ENCODE results near the gene AKIRIN2.

The AKIRIN2 gene

DNA sequence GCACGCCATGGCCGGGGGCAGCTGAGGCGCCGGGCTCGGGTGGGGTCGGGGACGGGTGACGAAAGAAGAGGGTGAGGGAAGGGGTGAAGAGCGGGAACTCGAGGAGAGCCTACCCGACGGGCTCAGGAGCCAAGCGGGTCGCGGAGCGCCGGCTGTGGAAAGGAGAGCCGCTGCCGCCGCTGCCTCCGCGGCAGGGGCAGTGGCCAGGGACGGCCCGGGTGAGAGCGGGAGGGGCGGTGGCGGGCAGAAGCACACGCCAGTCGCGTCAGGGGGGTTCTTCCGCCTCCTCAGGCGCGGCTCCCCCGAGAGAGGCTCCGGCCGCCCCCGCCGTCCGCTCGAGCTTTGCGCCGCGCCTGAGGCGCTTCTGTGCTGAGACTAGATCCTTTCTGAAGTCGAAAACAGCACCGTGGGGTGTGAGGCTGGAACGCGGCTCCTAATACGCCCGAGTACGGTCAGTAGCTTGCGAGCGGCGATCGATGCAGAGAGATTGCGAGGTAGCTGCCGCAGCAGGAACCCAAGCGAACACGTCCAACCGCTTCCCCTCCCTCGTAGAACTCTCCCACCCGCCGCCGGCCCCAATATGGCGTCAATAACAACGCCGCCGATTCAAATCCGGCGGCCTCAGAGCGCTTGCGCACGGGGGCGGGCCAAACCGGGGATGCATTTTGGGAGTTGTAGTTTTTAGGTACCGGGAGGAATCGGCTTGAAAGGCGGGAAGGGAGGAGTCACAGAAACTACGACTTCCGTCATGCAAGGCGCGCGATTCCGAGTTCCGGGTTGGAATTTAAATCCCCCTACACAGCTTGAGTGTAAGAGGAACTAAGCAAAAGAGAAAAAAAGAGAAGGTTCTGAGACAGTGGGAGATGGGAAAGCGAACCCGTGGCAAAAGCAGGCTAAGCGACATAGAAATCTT is at the start of gene AKIRIN2:
Gene AKIRIN2 (minus strand): TSS at position 558 of the 913 bp plus-strand sequence. CDS start 549 bp downstream, at position 9.
- peak; percentile 83 to 99 (median 94) for DNase-seq

DNA sequence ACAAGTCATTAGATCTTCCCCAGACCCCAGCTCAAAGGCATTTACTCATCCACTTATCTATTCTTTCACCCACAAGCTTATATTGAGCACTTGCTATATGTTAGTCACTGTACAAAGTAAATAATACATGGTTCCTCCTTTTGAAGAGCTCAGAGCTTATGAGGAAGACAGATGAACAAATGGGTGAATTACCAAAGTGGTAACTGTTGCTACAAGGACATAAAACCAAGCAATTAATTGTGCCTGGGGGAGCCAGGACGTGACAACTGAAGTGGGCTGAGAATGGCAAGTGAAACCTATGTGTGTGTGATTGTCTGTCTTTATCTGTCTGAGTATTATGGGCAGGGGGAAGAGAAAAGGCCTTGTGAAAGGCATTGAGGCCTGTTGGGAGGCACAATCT is 45.6 kb upstream of the AKIRIN2 start:
- DNase-seq: no peak

DNA sequence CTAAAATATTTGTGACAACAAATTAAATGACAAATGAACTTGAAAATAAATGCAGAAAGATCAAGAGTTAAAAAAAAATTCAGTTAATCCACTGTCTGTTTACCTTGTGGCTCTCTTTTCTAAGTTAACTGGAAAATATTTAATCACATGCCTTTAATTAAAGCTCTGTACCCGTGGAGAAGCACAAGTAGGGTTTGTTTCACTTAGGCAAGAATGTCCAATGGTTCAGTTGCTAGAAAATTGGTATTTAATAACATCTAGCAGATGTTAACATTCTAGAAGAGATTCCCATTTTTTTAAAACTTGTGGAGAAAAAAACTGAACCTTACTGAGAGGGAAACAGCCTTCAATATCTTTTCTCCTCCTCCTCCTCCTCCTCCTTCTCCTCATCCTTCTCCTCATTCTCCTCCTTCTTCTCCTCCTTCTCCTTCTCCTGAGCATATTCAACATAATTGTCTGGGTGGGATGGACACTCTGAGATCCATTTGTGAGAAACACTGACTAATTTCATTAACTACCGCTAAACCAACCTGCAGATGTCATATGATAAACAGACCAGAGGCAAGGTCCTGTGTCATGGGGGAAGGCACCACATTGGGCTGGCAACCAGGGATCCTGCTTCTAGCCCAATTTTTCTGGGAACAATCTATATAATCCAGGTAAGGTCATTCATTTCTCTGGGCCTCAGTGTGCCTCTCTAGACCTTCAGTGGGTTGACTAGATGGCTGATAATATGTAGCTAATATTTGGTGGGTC is 44.1 kb upstream of the AKIRIN2 start:
- DNase-seq: no peak

DNA sequence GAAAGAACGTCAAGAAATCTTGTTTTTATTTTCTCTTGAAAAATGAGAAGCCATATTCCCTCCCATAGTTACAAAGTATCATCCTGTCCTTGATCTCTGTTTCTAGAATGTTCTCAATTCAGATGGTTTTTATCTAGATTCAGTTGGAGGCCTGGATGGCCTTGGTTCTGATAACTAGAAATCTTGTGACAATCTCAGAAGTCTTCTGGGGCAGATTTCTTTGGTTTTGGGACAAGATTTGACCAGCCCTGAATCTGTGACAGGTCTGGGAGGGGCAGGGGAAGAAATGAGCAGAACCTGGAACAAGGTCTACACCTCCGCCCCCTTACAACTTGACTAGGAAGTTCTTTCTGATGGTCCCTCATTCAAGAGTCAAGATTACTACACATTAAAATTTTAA is 41.4 kb upstream of the AKIRIN2 start:
- no peak for DNase-seq

DNA sequence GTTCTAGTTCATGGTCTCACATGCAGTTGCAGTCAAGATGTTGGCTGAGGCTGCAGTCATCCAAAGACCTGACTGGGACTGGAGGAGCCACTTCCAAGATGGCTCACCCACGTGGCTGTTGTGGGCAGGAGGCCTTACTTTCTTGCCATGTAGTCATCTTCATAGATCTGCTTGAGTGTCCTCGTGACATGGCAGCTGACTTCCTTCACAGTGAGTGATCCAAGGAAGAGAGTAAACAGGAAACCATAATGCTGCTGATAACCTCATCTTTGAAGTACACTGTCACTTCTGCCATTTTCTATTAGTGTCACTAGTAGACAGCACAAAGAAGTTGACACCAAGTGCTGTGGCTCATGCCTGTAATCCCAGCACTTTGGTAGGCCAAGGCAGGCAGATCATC is 40.1 kb upstream of the AKIRIN2 start:
- no peak for DNase-seq

DNA sequence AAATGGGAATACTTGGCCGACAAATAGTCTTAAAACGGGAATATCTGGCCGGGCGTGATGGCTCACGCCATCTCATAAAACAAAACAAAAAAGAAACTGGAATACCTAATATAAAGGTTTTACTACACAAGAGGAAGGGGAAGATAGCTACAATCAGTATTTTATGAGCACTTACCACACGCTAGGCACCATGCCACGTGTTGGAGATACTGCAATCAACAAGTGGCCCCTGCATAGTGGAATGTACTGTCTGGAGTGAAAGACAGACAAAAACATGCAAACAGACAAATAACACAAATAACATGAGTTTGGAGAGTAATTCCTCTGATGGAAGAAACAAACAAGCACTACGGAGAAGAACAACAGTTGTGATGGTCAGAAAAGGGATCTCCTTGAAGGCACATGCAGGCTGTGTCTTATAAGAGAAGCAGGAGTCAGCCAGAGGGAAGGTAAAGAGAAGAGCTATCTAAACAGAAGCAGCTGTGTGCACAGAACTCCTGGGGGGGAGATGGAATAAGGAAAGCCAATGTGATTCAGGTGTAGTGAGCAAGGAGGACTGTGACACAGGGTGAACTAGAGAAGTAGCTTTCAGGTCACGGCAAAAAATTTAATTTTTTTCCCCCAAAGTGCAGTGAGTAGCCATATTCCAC is 39.1 kb upstream of the AKIRIN2 start:
- no peak for DNase-seq

DNA sequence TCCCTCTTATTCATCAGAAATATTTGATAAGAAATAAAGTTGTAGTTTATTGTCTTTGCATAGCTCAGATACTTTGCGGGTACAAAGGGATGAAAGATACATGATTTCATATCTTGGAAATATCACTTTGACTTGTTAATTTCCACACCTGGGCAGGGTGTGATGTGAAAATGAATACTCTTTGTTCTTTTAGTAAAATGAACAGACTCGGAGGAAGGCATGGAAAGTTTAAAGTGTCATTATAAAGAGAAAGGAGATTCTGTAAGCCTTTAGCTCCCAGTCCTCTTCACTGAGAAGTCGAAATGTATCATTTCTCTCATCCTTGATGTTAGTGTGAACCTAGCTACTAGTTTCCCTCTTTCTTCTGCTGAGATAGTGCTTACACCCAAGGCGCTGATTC is 36.7 kb upstream of the AKIRIN2 start:
- DNase-seq: no peak

DNA sequence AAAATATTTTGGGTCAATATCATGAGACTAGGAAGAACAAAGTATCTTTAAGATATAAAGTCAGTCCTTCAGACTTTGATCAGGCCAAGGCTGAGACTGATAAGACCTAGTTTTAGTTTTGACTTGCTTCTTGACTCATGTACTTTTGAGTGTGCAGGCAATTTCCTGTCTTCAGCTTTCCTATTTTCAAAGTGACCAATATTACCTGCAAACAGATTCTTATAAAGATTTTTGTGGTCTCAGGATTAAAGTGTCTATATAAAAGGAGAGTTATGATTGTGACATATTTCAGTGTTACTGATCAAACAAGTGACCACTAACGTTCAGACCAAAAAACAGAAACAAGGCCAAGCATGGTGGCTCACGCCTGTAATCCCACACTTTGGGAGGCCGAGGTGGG is 36.0 kb upstream of the AKIRIN2 start:
- DNase-seq: no peak

DNA sequence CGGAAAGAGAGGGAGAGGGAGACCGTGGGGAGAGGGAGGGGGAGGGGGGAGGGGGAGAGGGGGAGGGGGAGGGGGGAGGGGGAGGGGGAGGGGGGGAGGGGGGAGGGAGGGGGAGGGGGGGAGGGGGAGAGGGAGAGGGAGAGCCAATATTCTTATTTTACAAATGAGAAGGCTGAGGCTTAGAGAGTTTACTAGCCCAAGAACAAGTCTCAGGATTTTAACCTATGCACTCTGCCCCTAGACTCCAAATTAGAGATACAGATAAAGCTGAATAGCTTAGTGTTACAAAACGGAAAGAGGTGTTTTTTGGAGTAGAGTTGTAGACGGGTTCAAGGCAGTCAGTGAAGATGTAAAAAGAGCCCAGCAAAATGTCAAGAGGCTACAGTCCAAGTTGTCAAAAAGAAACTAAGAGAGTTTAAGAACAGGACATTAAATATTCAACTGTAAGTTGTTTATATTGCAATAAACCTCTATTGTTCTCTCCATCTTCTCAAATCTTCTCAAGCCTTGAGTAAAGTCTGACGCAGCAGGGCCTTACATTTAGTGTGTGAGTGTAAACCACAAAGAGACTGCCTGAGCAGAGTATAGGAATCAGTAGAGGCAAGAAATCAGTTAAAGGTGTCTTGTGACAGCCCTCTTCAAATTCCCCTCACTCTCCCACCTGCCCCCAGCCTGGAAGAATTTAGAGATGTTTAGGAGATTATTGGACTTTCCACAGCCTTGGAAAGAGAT is 34.9 kb upstream of the AKIRIN2 start:
- DNase-seq: no peak

DNA sequence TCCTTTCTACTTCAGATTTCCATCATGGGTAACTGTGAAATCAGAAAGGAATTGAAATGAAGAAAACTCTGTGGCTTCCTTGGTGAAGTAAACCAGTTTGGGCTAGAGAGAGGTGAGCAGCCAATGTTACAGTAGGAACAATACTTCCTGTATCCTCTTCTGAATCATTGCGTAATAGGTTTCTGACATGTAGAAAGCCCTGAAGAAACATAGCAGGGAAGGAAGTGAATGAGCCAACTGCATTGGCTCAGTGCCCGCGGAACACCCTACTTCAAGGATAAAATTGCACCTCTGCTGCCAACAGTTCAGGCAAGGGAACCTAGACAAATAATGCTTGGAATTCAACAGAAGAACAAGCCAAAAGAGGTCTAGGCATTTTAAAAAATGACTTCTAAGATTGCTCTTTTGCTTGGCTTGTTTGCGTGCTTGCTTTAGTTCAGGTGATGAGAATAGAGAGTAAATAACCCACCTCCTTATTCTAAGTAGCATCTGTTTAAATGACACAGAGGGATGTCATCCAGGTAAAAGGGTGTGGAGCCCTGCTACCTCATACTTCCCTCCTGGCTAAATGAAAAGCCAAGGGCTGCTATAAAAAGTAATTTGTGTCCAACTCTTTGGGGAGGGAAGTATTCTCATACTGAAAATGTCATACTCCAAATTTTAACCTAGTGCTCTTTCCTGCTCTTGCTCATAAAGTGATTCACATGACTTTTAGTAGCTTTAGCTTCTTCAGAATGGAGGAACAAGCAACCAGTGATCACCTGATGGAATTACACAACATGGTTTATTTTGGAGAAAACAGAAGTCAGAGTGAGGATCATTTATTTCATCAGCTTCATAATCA is 30.0 kb upstream of the AKIRIN2 start:
- DNase-seq: peak in 29 of 51 donors; percentile 0 to 61 (median 24)

DNA sequence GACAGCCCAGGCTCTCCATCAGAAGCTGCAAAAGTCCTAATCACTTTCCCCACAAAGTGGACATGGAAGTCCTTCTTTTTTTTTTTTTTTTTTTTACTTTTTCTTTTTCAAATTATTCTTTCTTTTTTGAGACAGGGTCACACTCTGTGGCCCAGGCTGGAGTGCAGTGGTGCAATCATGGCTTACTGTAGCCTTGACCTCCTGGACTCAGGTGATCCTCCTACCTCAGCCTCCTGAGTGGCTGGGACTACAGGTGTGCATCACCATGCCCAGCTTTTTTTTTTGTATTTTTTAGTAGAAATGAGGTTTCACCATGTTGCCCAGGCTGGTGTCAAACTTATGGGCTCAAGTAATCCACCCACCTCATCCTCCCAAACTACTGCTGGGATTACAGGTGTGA is 29.0 kb upstream of the AKIRIN2 start:
- no peak for DNase-seq

DNA sequence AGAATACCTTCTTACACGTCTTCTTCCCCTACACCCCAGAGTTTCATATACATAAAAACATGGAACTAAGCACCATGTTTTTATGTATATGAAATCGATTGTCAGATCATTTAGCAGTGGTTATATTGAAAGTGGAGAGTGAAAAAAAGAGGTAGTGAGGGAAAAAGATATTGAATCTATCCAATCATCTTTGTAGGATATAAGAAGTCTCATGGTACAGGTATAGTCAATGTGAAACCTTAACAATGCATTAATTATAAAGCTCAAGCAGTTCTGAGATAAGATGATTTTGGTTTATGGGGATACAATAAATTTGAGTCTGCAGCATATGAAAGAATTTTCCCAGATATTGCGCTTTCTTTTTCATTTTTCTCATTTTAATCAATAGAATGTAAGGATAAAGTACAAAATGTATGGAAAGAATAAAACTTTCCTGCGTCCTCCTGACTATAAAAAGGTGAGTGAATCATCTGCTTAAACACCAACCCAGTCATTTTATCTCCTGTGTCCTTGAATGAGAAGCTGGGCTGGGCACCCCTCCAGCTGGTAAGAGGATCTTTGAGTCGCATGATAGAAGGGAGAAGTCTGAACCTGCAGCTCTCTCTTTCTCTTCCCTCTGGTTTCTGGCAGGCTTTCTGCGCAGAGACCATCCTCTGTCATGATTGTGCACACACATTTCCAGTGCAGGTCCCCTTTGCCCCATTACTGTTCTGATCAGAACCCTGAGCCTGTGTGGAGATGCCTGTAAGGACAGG is 28.1 kb upstream of the AKIRIN2 start:
- DNase-seq: peak in 6 of 51 donors; percentile 1 to 19 (median 8)

DNA sequence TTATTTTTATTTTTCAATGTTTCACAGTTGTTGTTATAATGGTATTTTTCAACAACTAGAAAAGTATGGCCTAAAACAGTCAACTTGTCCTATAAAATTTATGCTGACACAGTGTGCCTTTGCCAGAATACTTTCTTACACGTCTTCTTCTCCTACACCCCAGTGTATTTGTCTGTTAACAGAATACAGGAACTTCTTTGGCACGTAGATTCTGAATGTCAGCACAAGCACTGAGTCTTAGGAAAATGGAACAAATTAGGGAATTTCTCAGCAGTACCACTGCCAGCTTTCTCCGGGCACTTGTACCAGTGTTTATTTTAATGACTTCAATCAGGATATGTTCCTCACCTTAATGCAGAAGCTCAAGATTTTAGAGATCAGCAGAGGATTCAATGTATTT is 26.7 kb upstream of the AKIRIN2 start:
- no peak for DNase-seq

DNA sequence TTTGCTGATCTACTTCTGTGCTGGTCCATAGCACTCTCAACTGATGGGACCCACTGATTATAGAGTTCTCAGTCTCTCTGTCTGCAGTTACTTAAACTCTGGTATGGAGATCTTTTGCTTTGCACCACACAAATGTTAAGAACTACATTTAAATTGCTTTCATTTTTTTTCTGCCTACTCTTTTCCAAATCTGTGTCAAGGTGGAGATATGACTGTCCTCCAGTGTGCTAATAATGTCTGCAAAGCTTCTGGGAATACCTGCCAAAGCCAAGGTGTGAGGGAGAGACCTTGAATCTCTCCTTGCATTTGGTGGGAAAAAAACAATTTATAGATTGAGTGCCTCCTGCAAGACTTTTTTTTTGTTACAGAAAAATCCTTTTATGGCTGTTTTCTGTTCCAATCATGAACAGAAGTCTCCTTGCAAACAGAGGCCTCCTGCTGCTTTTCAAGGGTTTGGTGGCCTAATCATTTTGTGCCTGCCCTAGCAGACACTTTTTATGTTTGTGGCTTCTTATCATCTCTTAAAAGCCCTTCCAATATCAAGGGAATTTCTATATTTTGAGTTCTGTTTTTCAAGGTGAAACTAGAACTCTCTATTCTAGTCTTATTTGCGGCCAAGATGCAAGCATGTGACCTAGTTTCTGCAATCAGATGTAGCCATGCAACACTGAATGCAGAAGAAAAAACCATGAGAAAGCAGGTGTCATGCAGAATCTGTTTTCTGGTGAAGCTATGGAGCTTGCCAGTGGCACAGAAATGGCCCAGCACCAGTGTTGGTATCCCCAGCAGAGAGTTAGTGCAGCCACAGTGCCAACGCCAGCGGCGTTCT is 23.2 kb upstream of the AKIRIN2 start:
- DNase-seq: no peak

DNA sequence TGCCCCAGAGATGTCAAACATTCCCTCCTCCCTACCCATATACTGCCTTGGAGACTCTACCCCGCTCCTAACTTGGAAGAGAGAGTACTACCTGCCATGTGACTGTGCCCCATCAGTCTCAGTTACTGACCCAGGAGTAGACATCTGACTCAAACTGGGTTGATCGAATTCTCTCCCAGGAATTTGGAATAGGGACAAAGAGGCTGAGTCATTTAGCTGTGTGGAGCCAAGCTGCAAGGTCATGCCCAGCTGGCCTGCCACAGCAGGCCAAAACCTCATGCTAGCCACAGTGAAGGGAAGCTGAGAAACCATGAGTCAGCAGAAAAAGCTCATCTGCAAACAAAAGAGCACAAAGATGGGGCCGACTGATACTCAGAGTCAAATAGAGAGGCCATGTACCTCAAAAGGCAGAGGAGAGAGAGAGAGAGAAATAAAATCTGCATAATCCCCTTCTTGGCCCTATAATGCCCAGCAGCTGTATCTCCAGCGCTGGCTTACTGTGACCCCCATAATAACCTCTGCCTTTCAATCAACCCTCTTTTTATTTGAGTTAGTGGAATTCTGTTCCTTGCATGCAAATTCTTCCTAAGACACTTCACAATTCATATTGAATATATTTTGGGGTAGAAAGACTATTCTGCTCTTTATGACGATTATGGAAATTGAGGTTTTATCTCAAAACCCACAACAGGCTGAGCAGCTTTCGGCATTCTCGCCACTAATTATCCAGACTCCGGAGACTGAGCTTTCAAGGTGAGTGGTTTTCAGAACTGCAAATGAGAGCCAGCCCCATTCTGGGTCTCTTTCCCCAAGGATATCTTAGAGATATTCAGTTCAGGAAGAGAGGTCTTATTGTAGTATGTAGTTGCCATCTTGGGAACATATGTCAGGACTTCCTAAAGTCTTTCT is 21.4 kb upstream of the AKIRIN2 start:
- DNase-seq: peak in 48 of 51 donors; percentile 4 to 87 (median 64)

DNA sequence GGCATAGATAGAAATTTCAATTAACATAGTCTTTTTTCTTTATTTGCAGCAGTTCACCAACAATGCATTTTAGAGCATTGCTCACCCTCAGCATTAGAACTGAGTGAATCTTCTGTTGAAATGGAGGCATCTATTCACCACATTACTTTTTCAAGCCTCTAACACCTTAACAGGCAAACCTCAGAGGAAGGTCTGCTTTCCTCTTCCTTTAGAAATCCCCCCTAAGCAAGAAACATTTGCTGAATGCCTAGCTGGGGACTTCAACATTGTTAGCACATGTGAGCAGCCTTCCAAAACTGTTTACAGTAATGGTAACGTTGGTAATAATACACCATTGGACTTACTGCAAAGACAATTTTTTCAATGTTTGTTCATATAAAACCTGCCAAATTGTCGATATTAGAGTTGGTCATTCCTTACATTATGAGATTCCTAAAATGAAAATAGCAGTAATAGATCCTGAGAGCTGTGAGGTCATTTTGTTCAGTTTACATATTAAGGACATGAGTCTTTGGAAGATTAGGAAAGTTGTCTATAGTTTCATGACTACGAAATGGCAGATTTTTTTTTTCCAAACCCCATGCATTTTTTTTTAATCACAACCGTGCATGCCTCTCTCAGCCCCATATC is 20.6 kb upstream of the AKIRIN2 start:
- DNase-seq: no peak

DNA sequence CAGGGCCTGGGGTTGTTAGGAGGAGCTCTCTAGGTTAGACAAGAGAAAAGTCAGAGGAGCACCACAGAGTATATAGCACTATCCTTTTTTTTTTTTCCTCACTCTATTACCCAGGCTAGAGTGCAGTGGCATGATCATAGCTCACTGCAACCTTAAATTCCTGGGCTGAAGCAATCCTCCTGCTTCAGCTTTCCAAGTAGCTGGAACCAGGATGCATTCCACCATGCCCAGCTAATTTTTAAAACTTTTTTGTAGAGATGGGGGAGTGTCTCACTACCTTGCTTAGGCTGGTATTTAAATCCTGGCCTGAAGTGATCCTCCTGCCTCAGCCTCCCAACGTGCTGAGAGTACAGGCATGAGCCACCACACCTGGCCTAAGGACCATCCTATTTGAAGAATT is 19.3 kb upstream of the AKIRIN2 start:
- DNase-seq: no peak

All from hypothalamus (tissue), 51 donors.